GM10266 (cell line): ENCODE data around the gene CHPF2.

Experiments
- DNase-seq: peaks from one replicate; pipeline ENCODE4 v3.0.0; 2012; ENCODE audit errors: extremely low spot score
- CTCF ChIP-seq: IDR thresholded peaks from 2 replicates; pipeline ENCODE4 v1.5.1; 2012; ENCODE audit warnings: mild to moderate bottlenecking, low read depth; ENCODE audit not compliant: control insufficient read depth, insufficient read depth; ENCODE audit errors: missing control alignments

The CHPF2 gene

GRCh38 chr7:151212626-151213025 lies 19.7 kb upstream of the CHPF2 start:
- no peak for DNase-seq
- no peak for TF ChIP-seq CTCF

GRCh38 chr7:151213826-151214225 lies 18.5 kb upstream of the CHPF2 start:
- no peak for DNase-seq
- no peak for TF ChIP-seq CTCF

GRCh38 chr7:151215396-151215795 lies 16.9 kb upstream of the CHPF2 start:
- DNase-seq = no peak
- no peak for TF ChIP-seq CTCF

GRCh38 chr7:151218170-151218569 lies 14.1 kb upstream of the CHPF2 start:
- no peak for DNase-seq
- no peak for TF ChIP-seq CTCF

- DNase-seq = no peak
- TF ChIP-seq CTCF = no peak
Measured at GRCh38 chr7:151223728-151224127, 8.6 kb upstream of the CHPF2 start.

- TF ChIP-seq CTCF = no peak
- no peak for DNase-seq
Measured at GRCh38 chr7:151225948-151226510, 6.3 kb upstream of the CHPF2 start.

GRCh38 chr7:151226560-151226874 lies 5.8 kb upstream of the CHPF2 start:
- no peak for DNase-seq
- no peak for TF ChIP-seq CTCF
